CD8-positive, alpha-beta memory T cell (primary cell): Measurements from ENCODE around the gene SEC11C. TPM values are rescaled to one million over a fixed set of nuclear protein-coding genes. Genes with fewer than 3 reads are reported as not detected.
A peak's percentile ranks its signal among the peaks of the same experiment; 100 is the strongest.

Experiments used
- CTCF ChIA-PET: fragments of 350-600 bp; sonication (Branson Sonifier 250); formaldehyde crosslinking; loops from one replicate; lab custom pipeline; 2021; ENCODE audit warnings: antibody characterized with exemption; lab: Charles Lee
- POLR2A ChIA-PET: fragments of 350-600 bp; sonication (Branson Sonifier 250); formaldehyde crosslinking; loops from one replicate; lab custom pipeline; 2021; ENCODE audit warnings: antibody characterized with exemption; lab: Charles Lee
- DNase-seq, 5 donors: peaks; one replicate each; pipeline versions ENCODE4 v3.0.0 to v3.0.0-alpha.2; 2020 to 2022; ENCODE audit warnings: mixed read lengths in 1 of 5
- H3K27ac ChIP-seq: one replicate; pipeline ENCODE4 v1.7.0; 2013; ENCODE audit warnings: low read depth, mild to moderate bottlenecking, low read length, moderate library complexity
- H3K27me3 ChIP-seq: 2 replicates; pipeline ENCODE4 v1.7.0; 2013; ENCODE audit warnings: low read length, mild to moderate bottlenecking; ENCODE audit not compliant: insufficient read depth, poor library complexity, severe bottlenecking
- H3K36me3 ChIP-seq: 2 replicates; pipeline ENCODE4 v1.7.0; 2013; ENCODE audit warnings: mild to moderate bottlenecking, low read length, moderate library complexity; ENCODE audit not compliant: insufficient read depth
- H3K4me1 ChIP-seq: 2 replicates; pipeline ENCODE4 v1.7.0; 2013; ENCODE audit warnings: mild to moderate bottlenecking, low read length, moderate library complexity; ENCODE audit not compliant: insufficient read depth
- H3K4me3 ChIP-seq: 2 replicates; pipeline ENCODE4 v1.7.0; 2013; ENCODE audit warnings: mild to moderate bottlenecking, low read length
- H3K9me3 ChIP-seq: 2 replicates; pipeline ENCODE4 v1.7.0; 2013; ENCODE audit warnings: mild to moderate bottlenecking, low read length
- H3K27ac Mint-ChIP-seq, 8 donors: one replicate each; pipeline ENCODE4 v1.8.0; 2020 to 2021; ENCODE audit warnings: mixed read lengths in 8 of 8, mild to moderate bottlenecking in 6 of 8, inconsistent platforms in 3 of 8, moderate library complexity in 3 of 8
- H3K27me3 Mint-ChIP-seq, 2 donors: one replicate each; pipeline ENCODE4 v1.8.0; 2020 to 2021; ENCODE audit warnings: mixed read lengths in 2 of 2, mild to moderate bottlenecking in 1 of 2, moderate library complexity in 1 of 2
- H3K36me3 Mint-ChIP-seq, 3 donors: one replicate each; pipeline ENCODE4 v1.8.0; 2020 to 2021; ENCODE audit warnings: mixed read lengths in 3 of 3, inconsistent platforms in 1 of 3, mild to moderate bottlenecking in 1 of 3
- H3K4me1 Mint-ChIP-seq, 3 donors: one replicate each; pipeline ENCODE4 v1.8.0; 2020 to 2021; ENCODE audit warnings: mixed read lengths in 3 of 3, inconsistent platforms in 1 of 3, mild to moderate bottlenecking in 1 of 3
- H3K4me3 Mint-ChIP-seq, 7 donors: one replicate each; pipeline ENCODE4 v1.8.0; 2020 to 2021; ENCODE audit warnings: mixed read lengths in 7 of 7, mild to moderate bottlenecking in 6 of 7, moderate library complexity in 4 of 7, inconsistent platforms in 2 of 7
- H3K9me3 Mint-ChIP-seq, 5 donors: one replicate each; pipeline ENCODE4 v1.8.0; 2020 to 2022; ENCODE audit warnings: mixed read lengths in 5 of 5, mild to moderate bottlenecking in 3 of 5, moderate library complexity in 2 of 5, inconsistent platforms in 1 of 5
- polyA plus RNA-seq: library from polyadenylated mRNA; unstranded; fragments of 300-500 nt; fragmentation: Illumina TruSeq; gene quantifications from one replicate; pipeline ENCODE4 v1.2.3, GENCODE V29; 2021
- total RNA-seq, 2 experiments: library from RNA; stranded (reverse); gene quantifications; one replicate each; pipeline ENCODE4 v1.2.3, GENCODE V29; 2021

SEC11C gene
- total and polyA plus RNA-seq, 3 experiments from 2014 or later = 166 to 209 (median 177) TPM

GRCh38 chr18:59114160-59114559 lies 25.5 kb upstream of the SEC11C start:
- POLR2A ChIA-PET = no interaction called here

GRCh38 chr18:59123588-59124369 lies 15.9 kb upstream of the SEC11C start:
- no peaks in the 10 kb centered on the region for H3K36me3 Mint-ChIP-seq
- no peak for DNase-seq
- POLR2A ChIA-PET = no interaction called here
- Histone ChIP-seq H3K4me3 (no peak overlapping the region), H3K9me3 (no peaks in the 10 kb centered on the region), H3K4me1 (no peaks in the 10 kb centered on the region), H3K36me3 (no peaks in the 10 kb centered on the region), H3K27ac (no peak overlapping the region), H3K27me3 (no peaks in the 10 kb centered on the region)
- no peak overlapping the region for H3K4me3 Mint-ChIP-seq
- no peak overlapping the region for H3K27ac Mint-ChIP-seq
- peaks cover 12 to 54% of the 10 kb centered on the region in 2 donors for H3K27me3 Mint-ChIP-seq
- no peaks in the 10 kb centered on the region for H3K9me3 Mint-ChIP-seq
- CTCF ChIA-PET = interaction anchor here (1.1 kb wide), 1 partner anchor 40 kb away, joined by 5 read pairs; no protein-coding TSS in a partner anchor
- no peaks in the 10 kb centered on the region for H3K4me1 Mint-ChIP-seq

More at GRCh38 chr18:59114160-59114559, 25.5 kb upstream of the SEC11C start:
- H3K27me3 Mint-ChIP-seq = peaks cover 17 to 62% of the 10 kb centered on the region in 2 donors
- Histone ChIP-seq H3K4me3 (no peak overlapping the region), H3K36me3 (no peaks in the 10 kb centered on the region), H3K4me1 (no peaks in the 10 kb centered on the region), H3K9me3 (no peaks in the 10 kb centered on the region), H3K27ac (no peak overlapping the region), H3K27me3 (peaks cover 8% of the 10 kb centered on the region)
- no peak overlapping the region for H3K4me3 Mint-ChIP-seq
- CTCF ChIA-PET = no interaction called here
- peaks cover 0 to 5% (median 2%) of the 10 kb centered on the region in 5 donors for H3K9me3 Mint-ChIP-seq
- H3K27ac Mint-ChIP-seq = no peak overlapping the region
- H3K4me1 Mint-ChIP-seq = no peaks in the 10 kb centered on the region
- no peaks in the 10 kb centered on the region for H3K36me3 Mint-ChIP-seq
- no peak for DNase-seq

GRCh38 chr18:59124370-59124704 lies 15.3 kb upstream of the SEC11C start:
- H3K4me1 ChIP-seq = no peaks in the 10 kb centered on the region
- no peaks in the 10 kb centered on the region for H3K27me3 ChIP-seq
- no peak overlapping the region for H3K4me3 Mint-ChIP-seq
- no peaks in the 10 kb centered on the region for H3K36me3 Mint-ChIP-seq
- H3K27me3 Mint-ChIP-seq = peaks cover 12 to 55% of the 10 kb centered on the region in 2 donors
- no peak for DNase-seq
- H3K9me3 Mint-ChIP-seq = no peaks in the 10 kb centered on the region
- no peak overlapping the region for H3K27ac ChIP-seq
- no peaks in the 10 kb centered on the region for H3K4me1 Mint-ChIP-seq
- no peaks in the 10 kb centered on the region for H3K9me3 ChIP-seq
- H3K36me3 ChIP-seq = no peaks in the 10 kb centered on the region
- H3K4me3 ChIP-seq = no peak overlapping the region
- CTCF ChIA-PET = interaction anchor here (1.1 kb wide), 1 partner anchor 41 kb away, joined by 5 read pairs; no protein-coding TSS in a partner anchor
- POLR2A ChIA-PET = no interaction called here
- H3K27ac Mint-ChIP-seq = no peak overlapping the region

GRCh38 chr18:59127047-59127446 lies 12.6 kb upstream of the SEC11C start:
- H3K36me3 ChIP-seq = no peaks in the 10 kb centered on the region
- Mint-ChIP-seq H3K27me3 (peaks cover 20 to 62% of the 10 kb centered on the region in 2 donors), H3K4me1 (no peaks in the 10 kb centered on the region), H3K36me3 (no peaks in the 10 kb centered on the region), H3K4me3 (no peak overlapping the region), H3K27ac (no peak overlapping the region), H3K9me3 (no peaks in the 10 kb centered on the region)
- CTCF ChIA-PET = no interaction called here
- no peaks in the 10 kb centered on the region for H3K4me1 ChIP-seq
- no peaks in the 10 kb centered on the region for H3K27me3 ChIP-seq
- no peak overlapping the region for H3K27ac ChIP-seq
- H3K4me3 ChIP-seq = no peak overlapping the region
- H3K9me3 ChIP-seq = no peaks in the 10 kb centered on the region
- DNase-seq = no peak
- POLR2A ChIA-PET = no interaction called here

- no peak for DNase-seq
- H3K36me3 Mint-ChIP-seq = peaks cover 0 to 6% (median 0%) of the 10 kb centered on the region in 3 donors
- H3K27ac ChIP-seq = no peak overlapping the region
- H3K9me3 Mint-ChIP-seq = no peaks in the 10 kb centered on the region
- H3K4me1 ChIP-seq = no peaks in the 10 kb centered on the region
- H3K4me3 Mint-ChIP-seq = no peak overlapping the region
- no peaks in the 10 kb centered on the region for H3K4me1 Mint-ChIP-seq
- ChIA-PET POLR2A (interaction anchor here (0.6 kb wide), 1 partner anchor 741 kb away, joined by 9 read pairs; no protein-coding TSS in a partner anchor), CTCF (no interaction called here)
- no peaks in the 10 kb centered on the region for H3K9me3 ChIP-seq
- no peak overlapping the region for H3K27ac Mint-ChIP-seq
- H3K27me3 Mint-ChIP-seq = peaks cover 36 to 78% of the 10 kb centered on the region in 2 donors
- H3K4me3 ChIP-seq = no peak overlapping the region
- H3K36me3 ChIP-seq = no peaks in the 10 kb centered on the region
- H3K27me3 ChIP-seq = peaks cover 11% of the 10 kb centered on the region
Measured at GRCh38 chr18:59129951-59130703, 9.6 kb upstream of the SEC11C start.

- no peaks in the 10 kb centered on the region for H3K36me3 ChIP-seq
- DNase-seq = no peak
- H3K4me3 Mint-ChIP-seq = no peak overlapping the region
- H3K27me3 Mint-ChIP-seq = peaks cover 32 to 85% of the 10 kb centered on the region in 2 donors
- CTCF ChIA-PET = no interaction called here
- H3K27ac Mint-ChIP-seq = no peak overlapping the region
- no peaks in the 10 kb centered on the region for H3K4me1 Mint-ChIP-seq
- H3K36me3 Mint-ChIP-seq = peaks cover 0 to 6% (median 0%) of the 10 kb centered on the region in 3 donors
- no peaks in the 10 kb centered on the region for H3K4me1 ChIP-seq
- H3K9me3 Mint-ChIP-seq = no peaks in the 10 kb centered on the region
- POLR2A ChIA-PET = no interaction called here
- H3K4me3 ChIP-seq = no peak overlapping the region
- peaks cover 11% of the 10 kb centered on the region for H3K27me3 ChIP-seq
- H3K9me3 ChIP-seq = no peaks in the 10 kb centered on the region
- H3K27ac ChIP-seq = no peak overlapping the region
Measured at GRCh38 chr18:59132810-59133465, 6.7 kb upstream of the SEC11C start.

GRCh38 chr18:59139291-59139614 lies 431 bp upstream of the SEC11C start:
- POLR2A ChIA-PET = no interaction called here
- Histone ChIP-seq H3K4me1 (peaks cover 17% of the 10 kb centered on the region), H3K27me3 (no peaks in the 10 kb centered on the region), H3K4me3 (peak overlapping the region; percentile 97), H3K9me3 (no peaks in the 10 kb centered on the region), H3K27ac (peak overlapping the region; percentile 98), H3K36me3 (no peaks in the 10 kb centered on the region)
- CTCF ChIA-PET = no interaction called here
- H3K27me3 Mint-ChIP-seq = peaks cover 7 to 29% of the 10 kb centered on the region in 2 donors
- peak overlapping the region; percentile 93 to 98 (median 96) for H3K4me3 Mint-ChIP-seq
- DNase-seq = peak; percentile 87 to 96 (median 94)
- peaks cover 0 to 5% (median 0%) of the 10 kb centered on the region in 3 donors for H3K36me3 Mint-ChIP-seq
- no peaks in the 10 kb centered on the region for H3K9me3 Mint-ChIP-seq
- peak overlapping the region; percentile 98 to 100 (median 100) for H3K27ac Mint-ChIP-seq
- peaks cover 39 to 53% (median 45%) of the 10 kb centered on the region in 3 donors for H3K4me1 Mint-ChIP-seq
